K562 (cell line): Measurements from ENCODE around the gene KLHL15. TPM values are rescaled to one million over a fixed set of nuclear protein-coding genes. Genes with fewer than 3 reads are reported as not detected.

Experiments used
- BHLHE40 ChIP-seq: IDR thresholded peaks from 2 replicates; pipeline ENCODE4 v1.6.1; 2011; ENCODE audit warnings: low read length, improper control_type of control experiment
- GATAD2B ChIP-seq: fragments of 450-650 bp; IDR thresholded peaks from 2 replicates; pipeline ENCODE4 v1.6.1; 2017; ENCODE audit warnings: mild to moderate bottlenecking, borderline replicate concordance
- GTF2B ChIP-seq: IDR thresholded peaks from 2 replicates; pipeline ENCODE4 v1.6.1; 2011; ENCODE audit not compliant: insufficient read length; ENCODE audit errors: extremely low read depth
- HBP1 ChIP-seq: fragments of 450-650 bp; formaldehyde crosslinking; IDR thresholded peaks from 2 replicates; pipeline ENCODE4 v1.4.0; 2022; ENCODE audit warnings: missing genetic modification characterization
- HLTF ChIP-seq: fragments of 450-650 bp; IDR thresholded peaks from 2 replicates; pipeline ENCODE4 v1.6.1; 2016
- ILF3 ChIP-seq: fragments of 450-650 bp; IDR thresholded peaks from 2 replicates; pipeline ENCODE4 v1.6.1; 2018; ENCODE audit warnings: antibody characterized with exemption, mild to moderate bottlenecking, moderate library complexity, borderline replicate concordance
- KLF16 ChIP-seq: IDR thresholded peaks from 2 replicates; pipeline ENCODE4 v1.6.1; 2016; ENCODE audit warnings: antibody characterized with exemption
- MECOM ChIP-seq: fragments of 250-450 bp; sonication (Bioruptor Pico); IDR thresholded peaks from 2 replicates; pipeline ENCODE4 v1.8.0; 2022; ENCODE audit warnings: inconsistent platforms
- NFYB ChIP-seq: IDR thresholded peaks from 2 replicates; pipeline ENCODE4 v1.6.1; 2011; ENCODE audit warnings: mild to moderate bottlenecking, moderate library complexity; ENCODE audit not compliant: insufficient read length; ENCODE audit errors: extremely low read depth
- SNIP1 ChIP-seq: fragments of 450-650 bp; IDR thresholded peaks from 2 replicates; pipeline ENCODE4 v1.7.1; 2017; ENCODE audit warnings: low read depth, mild to moderate bottlenecking
- ZNF143 ChIP-seq: sonication (generic); formaldehyde crosslinking; IDR thresholded peaks from 2 replicates; pipeline ENCODE4 v1.9.0; 2022; ENCODE audit warnings: mild to moderate bottlenecking, missing genetic modification reagents
- ZNF449 ChIP-seq: fragments of 250-450 bp; sonication (Bioruptor Pico); IDR thresholded peaks from 2 replicates; pipeline ENCODE4 v1.8.0; 2022; ENCODE audit warnings: moderate library complexity, mild to moderate bottlenecking, inconsistent platforms
- polyA plus RNA-seq, 8 experiments: library from polyadenylated mRNA; depleted of rRNA in 4 of 8; stranded (reverse) in 5 of 8; unstranded in 3 of 8; fragments of >200 nt; fragmentation: Nextera tagmentation in 2 of 8; fragmentation: Illumina TruSeq in 1 of 8; extraction: Ambion mirVana in 2 of 8; extraction: Trizol in 1 of 8; gene quantifications; 2 replicates each; pipeline versions ENCODE4 v1.2.1 to v1.2.3, GENCODE V29; 2011 to 2014; ENCODE audit warnings: inconsistent platforms in 1 of 8, missing spikeins in 1 of 8
- total RNA-seq, 7 experiments: library from RNA; depleted of rRNA in 6 of 7; stranded (reverse); fragments of >200 nt in 6 of 7; fragmentation: Illumina TruSeq in 2 of 7; extraction: Trizol in 2 of 7; gene quantifications; 2 replicates each; pipeline versions ENCODE4 v1.2.1 to v1.2.3, GENCODE V29; 2011 to 2021; ENCODE audit warnings: low replicate concordance in 1 of 7
- TF ChIP-seq, protein P1 (sequence below), 2 experiments: fragments of 450-650 bp; formaldehyde crosslinking in 1 of 2; IDR thresholded peaks; 2 replicates each; pipeline versions ENCODE4 v1.4.0 to v1.6.1; 2014 to 2020; ENCODE audit warnings: mild to moderate bottlenecking in 2 of 2, borderline replicate concordance in 1 of 2, low read depth in 1 of 2

Gene KLHL15
- total and polyA plus RNA-seq, 9 of the 15 experiments (the other 6 are each of a cell fraction or from before 2014, with no cell fraction given): 3.0 to 12.4 (median 7.6) TPM

DNA sequence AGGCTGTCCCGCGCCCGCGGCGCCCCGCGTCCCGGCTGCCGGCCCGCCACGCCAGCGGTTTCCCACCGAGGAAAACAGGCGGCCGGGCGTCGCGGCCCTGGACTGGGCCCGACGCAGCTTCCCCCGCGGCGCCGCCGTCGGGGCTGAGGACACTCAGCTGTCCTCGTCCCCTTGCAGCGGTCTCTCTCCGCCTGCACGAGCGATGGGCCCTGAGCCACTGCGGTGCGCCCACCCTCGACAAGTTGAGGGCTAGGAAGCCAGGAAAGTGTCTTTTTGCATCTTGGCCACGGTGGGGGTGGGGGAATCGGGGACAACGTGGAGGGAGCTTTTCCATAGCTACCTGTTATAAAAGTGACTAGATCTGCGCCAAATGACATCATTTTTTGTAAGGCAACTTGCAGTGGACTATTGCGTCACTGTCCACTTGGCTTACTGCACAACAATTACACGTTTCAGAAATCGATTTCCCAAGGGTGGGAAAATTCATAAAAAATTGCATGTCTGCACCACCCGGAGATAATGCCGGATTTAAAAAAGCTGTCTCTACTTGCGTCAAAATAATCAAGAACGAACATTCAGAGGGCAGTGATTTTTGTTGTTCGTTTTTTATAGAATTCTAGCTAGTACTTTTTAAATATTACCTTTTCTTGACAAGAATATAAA is 1.1 kb downstream of the KLHL15 start (continued):
- no peak for TF ChIP-seq GTF2B
- TF ChIP-seq ZNF449: no peak
- no peak for TF ChIP-seq SNIP1
- TF ChIP-seq, protein P1, sequence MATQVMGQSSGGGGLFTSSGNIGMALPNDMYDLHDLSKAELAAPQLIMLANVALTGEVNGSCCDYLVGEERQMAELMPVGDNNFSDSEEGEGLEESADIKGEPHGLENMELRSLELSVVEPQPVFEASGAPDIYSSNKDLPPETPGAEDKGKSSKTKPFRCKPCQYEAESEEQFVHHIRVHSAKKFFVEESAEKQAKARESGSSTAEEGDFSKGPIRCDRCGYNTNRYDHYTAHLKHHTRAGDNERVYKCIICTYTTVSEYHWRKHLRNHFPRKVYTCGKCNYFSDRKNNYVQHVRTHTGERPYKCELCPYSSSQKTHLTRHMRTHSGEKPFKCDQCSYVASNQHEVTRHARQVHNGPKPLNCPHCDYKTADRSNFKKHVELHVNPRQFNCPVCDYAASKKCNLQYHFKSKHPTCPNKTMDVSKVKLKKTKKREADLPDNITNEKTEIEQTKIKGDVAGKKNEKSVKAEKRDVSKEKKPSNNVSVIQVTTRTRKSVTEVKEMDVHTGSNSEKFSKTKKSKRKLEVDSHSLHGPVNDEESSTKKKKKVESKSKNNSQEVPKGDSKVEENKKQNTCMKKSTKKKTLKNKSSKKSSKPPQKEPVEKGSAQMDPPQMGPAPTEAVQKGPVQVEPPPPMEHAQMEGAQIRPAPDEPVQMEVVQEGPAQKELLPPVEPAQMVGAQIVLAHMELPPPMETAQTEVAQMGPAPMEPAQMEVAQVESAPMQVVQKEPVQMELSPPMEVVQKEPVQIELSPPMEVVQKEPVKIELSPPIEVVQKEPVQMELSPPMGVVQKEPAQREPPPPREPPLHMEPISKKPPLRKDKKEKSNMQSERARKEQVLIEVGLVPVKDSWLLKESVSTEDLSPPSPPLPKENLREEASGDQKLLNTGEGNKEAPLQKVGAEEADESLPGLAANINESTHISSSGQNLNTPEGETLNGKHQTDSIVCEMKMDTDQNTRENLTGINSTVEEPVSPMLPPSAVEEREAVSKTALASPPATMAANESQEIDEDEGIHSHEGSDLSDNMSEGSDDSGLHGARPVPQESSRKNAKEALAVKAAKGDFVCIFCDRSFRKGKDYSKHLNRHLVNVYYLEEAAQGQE (IDR thresholded peaks at IDR 0.05; ENCODE audit: borderline replicate concordance): no peak
- TF ChIP-seq, protein P1 (CRISPR knock-in tag; IDR thresholded peaks at IDR 0.05; ENCODE audit: low read depth): no peak
- no peak for TF ChIP-seq HLTF
- no peak for TF ChIP-seq HBP1
- no peak for TF ChIP-seq NFYB
- TF ChIP-seq ILF3: no peak
- TF ChIP-seq GATAD2B: no peak
- TF ChIP-seq KLF16: no peak
- no peak for TF ChIP-seq ZNF143
- TF ChIP-seq MECOM (CRISPR knock-in tag): no peak
- no peak for TF ChIP-seq BHLHE40
